CD4-positive, alpha-beta T cell treated with Interleukin-1 beta for 1 hour (primary cell): ENCODE measurements around the gene RAB12.
"Not testable (repeated sequence)": the region's sequence is repeated elsewhere in the genome, so short reads cannot be mapped to it uniquely, and the experiment has no call there.

ENCODE experiments used
- DNase-seq, 2 donors: peaks; one replicate each; pipeline ENCODE4 v3.0.0-alpha.2; 2020 to 2022

Gene RAB12

GRCh38 chr18:8611916-8612576 lies 2.8 kb downstream of the RAB12 start:
- DNase-seq = no peak

DNA sequence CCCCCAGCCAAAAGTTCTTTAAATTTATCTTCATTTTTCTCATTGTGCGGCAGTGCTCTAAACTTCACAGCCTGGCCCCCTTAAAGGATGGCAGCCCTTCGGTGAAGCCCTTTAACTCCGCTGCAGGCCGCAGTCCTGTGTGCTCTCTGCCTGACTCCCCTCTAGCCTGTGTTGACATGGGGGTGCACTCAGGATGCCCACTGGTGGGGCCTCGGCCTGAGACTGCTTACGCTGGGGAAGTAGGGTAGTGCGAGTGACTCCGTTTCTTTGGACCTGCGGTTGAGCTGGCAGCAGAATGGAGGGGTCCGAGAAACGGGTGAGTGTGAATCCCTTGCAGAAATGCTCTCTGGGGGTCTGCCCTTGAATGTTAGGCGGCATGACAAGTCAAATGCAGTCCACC lies 5.6 kb downstream of the RAB12 start:
- no peak for DNase-seq

DNA sequence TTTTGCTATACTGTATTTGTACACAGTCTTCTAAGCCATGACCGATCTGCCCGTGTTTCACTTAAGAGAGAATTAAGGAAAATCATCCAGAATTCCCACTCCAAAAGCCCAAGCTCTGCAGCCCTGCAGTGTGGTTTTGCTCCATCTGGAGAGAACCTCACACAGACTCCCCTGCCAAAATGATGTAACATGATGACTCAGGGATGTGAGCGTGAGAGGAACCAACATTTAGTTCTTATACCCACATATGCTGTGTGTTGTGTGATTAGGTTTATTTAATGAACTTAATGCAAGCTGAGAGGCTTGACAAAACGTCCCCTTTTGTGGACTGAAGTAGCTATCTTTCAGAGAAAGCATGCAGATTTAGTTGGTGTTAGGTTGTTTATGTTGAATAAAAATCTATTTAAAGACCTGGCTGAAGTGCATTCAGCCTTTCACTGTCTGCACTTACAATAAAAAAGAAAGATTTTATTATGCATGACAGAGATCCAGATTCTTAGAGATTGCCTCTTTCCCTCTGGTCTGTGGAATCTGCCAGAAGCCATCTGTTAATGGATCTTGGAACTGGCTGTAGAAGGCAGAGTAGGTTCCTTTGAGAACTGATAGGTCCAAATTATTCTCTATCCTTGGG lies 6.3 kb downstream of the RAB12 start:
- DNase-seq = no peak

DNA sequence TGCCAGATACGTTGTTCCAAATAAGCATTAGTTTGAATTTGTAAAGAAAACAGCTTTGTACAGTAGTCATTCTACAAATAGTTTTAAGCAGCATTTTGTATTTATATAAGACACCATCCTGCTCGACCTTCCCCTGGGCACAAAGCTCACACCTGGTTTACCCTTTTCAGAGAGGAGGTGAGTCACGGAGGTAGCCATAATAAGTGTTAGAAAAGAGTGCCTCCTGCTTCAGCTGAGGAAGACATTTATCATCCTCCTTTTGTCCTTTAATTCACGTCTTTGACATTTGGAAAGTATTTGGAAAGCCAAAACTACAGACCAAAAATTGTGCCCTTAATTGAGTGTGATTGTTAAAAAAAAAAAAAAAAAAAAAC lies 6.8 kb downstream of the RAB12 start:
- DNase-seq = no peak

- DNase-seq = no peak
These were observed 8.7 kb downstream of the RAB12 start for GRCh38 chr18:8617907-8618306.

DNA sequence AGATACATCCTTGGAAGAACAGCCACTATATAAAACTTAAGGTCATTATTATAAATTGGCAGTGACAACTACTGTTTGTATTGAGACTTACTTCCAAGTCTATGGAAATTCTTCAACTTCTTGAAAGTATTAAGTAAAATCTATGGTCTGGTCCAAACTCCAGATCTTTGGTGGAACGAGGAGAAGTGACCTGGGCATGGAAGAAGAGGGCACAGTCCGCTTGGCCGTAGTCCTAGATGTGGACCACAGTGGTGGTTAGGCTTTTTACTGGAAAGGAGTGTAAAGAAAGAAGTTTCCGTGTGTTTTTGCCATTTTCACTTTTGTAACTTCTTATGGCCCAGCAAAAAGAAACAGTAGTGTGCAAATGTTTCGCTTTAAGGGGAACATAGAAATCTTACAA lies 9.8 kb downstream of the RAB12 start:
- no peak for DNase-seq

DNA sequence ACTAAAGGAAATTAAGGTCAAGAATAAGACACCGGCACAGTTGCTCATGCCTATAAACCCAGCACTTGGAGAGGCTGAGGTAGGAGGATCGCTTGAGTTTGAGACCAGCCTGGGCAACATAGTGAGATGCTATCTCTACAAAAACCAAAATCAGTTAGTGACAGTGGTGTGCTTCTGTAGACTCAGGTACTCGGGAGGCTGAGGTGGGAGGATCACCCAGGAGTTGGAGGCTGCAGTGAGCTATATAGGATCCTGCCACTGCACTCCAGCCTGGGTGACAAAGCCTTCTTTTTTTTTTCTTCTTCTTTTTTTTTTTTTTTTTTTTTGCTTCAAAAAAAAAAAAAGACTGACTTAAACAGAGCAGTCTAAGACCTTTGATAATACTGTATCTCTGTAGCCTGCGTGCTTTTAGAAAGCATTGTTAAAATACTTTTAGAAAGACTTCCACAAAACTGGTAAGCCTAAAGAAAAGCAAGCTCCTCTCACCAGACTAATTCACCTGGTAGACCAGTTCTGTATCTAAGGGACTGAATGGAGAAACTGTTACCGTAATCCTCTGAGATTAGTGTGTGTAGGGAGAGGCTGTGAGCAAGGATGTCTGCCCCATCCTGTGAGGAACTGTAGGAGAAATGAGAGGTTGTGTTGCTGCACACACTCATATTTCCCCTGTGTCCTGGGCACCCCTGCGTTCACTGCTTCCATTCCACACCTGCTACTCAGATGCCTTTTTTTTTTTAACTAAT lies 10.8 kb downstream of the RAB12 start:
- no peak for DNase-seq

DNA sequence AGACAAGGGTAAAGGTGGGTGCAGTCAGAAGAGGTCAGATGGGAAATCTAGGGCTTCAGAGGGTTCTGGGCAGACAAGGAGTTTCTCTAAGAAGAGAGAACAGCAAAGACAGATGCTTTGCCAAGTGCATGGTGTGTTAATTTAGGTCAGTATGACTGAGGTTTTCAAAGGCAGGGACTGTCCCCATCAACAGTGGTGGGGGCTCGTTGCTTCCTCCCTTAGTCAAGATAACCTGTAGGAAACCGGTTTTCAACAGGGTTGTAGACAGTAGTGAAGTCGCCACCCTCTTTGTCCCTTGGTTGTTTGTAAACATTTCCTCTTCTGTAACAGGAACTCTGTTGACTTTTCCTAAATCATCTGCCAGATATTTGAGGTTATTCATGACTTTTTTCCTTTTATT lies 11.6 kb downstream of the RAB12 start:
- DNase-seq = no peak

GRCh38 chr18:8622625-8623024 lies 13.4 kb downstream of the RAB12 start:
- not testable (repeated sequence) for DNase-seq

GRCh38 chr18:8623549-8624106 lies 14.4 kb downstream of the RAB12 start:
- DNase-seq = peak; percentile 13 to 33

DNA sequence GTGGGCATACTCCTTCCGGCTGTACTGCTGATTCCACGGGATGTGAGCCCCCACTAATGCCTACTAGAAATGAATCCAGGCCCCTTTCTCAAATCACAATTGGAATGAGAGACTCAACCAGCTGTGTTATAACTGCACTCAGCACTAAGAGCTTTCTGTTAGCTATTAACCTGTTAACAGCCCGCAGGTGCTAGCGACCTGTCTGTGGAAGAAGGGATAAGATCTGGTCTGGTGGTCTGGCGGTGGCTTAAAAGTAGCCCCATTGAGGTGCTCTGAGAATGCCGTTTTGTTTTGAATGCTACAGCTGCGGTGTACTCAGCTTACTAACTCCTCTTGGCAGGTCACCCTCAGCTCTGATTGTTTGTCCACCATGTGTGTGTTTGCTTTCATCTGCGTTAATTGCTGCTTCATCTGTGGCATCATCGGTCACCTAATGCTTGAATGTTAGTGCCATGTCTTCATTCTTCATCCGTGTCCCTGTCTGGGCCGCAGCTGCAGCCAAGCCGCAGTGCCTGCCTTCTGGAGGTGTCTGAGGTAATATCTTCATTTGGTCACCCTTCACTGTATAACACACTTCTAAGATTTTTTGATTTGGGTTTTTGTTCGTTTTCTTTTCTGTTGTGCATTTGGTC lies 16.3 kb downstream of the RAB12 start:
- DNase-seq = no peak

DNA sequence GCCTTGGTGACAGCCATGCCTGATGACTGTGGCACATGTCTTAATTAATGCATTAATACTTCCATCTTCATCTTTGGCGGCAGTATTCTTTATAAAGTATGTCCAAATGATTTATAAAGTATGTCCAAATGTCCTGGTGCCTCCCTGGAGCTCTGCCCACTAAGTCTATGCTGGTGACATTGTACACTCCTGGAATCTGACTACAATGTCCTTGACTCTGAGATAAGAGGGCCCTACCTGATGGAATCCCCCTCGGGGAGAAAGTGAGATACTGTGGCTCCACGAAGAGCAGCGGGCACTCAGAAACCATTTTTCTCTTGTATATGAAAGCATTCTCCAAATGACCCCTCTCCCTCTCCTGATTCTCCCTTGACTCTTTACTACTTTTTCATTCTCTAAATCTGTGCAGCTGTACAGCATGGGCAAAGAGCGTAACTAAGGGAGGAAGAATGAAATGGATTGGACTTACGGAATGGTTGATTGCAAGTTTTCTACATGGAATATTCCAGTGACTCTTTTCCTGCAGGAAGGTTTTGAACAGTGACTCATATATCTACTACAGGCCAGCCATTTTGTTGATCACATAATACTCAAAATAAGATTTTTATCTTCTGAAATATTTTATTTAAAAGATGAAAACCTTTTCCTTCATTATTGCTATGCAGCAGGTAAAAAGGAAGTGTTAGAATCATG lies 17.3 kb downstream of the RAB12 start:
- no peak for DNase-seq

DNA sequence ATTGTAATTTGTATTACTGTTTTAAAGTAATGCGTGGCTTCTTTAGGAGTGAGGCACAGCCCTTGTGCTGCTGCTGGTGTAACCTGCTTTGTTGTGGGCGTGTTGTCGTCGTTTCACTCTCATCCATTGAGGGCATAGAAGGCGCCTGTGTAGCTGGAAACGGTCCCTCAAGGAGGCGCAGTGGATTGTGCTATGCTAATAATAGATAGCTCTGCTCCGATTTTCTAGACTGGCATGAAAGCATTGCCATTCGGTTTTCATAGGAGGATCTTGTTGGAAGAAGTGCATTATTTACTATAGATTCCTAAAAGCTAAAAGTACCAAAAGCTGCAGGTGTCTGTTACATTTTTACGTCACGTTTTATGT lies 17.9 kb downstream of the RAB12 start:
- DNase-seq = no peak

- no peak for DNase-seq
These were observed 18.3 kb downstream of the RAB12 start for GRCh38 chr18:8627540-8627939.

DNA sequence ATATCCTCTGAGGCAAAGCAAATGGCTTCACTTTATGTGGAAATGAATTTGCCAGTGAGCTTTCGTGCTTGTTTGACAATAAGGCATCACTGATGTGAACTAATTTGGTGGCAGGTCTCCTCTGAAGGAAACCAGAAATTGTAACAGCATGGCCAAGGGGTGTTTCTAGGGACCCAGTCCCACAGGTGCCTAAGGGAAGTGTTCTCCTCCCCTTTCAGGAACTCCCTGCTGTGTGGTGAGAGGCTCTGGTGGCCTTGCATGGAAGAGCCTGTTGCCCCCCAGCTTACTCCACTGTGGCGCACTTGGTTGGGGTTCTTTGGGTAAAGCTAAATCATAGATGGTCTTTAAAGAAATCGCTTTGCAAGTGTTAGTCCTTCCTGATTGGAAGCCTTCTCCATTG lies 20.4 kb downstream of the RAB12 start:
- DNase-seq = no peak

- DNase-seq = no peak
These were observed 21.3 kb downstream of the RAB12 start for GRCh38 chr18:8630546-8630945.

DNA sequence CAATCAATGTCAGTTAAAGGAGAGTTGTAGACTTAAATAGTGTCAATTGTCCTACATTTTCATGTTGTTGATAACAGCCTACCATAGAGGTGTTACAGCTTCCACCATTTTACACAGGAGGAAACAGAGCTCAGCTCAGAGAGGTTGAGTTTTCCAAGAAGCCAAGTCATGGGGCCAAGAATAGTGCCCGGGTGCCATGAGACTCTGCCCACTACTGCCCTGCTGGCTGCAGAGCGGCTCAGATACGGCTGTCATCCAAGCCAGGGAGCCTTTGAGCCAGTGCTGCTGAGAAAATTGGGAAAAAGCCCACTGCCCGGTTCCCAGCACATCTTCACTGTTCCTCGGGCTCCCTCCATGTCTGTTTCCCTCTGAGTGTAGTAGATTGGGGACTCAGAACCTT lies 22.0 kb downstream of the RAB12 start:
- no peak for DNase-seq

DNA sequence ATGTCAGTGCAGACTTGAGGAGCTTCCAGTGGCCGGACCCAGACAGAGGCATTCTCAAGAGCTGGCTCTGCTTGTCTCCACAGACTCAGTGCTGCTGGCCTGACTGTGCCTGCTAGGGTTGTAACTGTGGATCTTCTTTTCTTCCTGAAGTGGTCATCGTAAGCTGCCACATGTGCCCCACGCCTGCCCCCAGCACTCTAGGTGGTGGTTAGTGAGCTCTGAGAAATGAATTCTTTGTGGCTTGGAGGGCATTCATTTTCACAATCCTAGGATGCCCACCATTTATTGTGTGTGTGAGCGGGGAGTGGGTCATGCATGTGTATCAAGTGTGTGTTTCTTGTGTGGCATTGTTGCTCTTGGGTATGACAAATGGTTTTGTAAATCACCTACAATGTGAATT lies 23.1 kb downstream of the RAB12 start:
- no peak for DNase-seq

DNA sequence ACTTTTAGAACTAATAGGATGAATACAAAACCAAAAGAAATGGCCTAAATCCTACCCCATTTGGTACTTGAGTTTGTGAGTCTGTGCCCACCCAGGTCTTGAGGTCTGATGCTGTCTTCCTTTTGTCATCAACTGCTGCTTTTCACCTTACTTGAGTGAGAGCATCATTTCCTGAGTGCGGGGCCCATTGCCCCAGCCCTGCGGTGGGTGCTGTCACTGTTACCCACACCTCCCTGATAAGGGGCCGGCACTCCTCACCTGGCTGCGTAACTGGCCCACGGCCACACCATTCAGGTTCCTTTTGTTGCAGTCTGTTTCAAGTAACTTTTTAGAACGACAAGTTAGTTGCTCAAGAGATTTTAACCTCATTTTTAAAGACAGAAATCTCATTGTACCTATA lies 25.3 kb downstream of the RAB12 start:
- DNase-seq = no peak

DNA sequence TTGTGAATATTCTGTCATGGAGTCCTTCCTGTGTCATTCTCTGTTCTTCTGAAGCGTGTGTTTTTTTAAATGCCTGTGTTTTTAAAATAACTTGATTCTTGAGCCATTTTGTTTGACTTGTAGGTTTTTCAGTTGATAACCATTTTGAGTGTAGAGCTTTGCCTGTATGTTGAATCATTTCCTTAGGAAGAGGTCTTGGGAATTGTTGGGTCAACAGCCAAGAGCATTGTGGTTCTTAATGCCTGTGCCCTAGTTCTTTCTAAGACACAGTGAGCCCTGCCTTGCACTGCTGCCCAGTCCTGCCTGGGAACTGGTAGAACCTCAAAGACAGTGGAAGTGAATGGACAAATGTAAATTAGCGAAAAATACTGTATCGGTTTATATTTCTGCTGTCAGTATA lies 25.9 kb downstream of the RAB12 start:
- DNase-seq = no peak

DNA sequence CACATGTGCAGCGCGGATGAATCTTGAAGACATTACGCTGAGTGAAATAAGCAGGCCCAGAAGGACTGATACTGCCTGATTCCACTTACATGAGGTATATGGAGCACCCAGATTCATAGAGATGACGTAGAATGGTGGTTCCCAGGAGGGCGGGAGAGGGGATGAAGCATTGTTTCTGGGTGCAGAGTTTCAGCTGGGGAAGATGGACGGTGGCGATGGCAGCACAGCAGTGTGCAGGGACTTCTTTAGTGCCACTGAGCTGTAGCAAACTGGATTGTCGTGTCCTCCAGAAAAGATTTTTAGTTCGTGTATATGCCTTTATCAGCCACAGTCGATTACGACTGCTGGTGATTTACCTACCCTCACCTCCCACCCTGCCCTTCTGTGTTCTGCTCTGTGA lies 30.5 kb downstream of the RAB12 start:
- no peak for DNase-seq

DNA sequence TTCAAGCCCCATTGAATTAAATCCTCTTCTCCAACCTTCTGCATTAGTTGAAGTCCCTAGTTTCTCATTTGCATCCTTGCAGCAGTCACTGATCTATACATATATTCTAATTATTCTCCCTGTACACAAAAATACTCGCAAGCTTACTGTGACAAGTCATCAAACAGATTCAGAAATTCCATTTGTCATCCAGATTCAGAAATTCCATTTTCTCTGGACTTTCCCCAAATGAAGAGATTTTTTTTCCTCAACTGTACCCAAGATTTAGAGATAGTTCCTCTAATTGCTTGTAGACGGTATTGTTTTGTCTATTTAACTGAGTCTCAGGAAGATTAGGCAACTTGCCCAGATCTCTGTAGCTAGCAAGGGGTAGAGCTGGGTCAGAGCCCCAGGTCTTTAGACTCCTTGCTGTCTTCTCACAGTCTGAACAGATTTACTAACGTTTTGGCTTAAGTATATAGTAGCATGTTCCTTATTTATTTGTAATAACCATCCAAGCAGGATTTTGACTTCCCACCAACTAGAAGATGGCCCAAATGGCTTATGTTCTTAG lies 34.2 kb downstream of the RAB12 start:
- no peak for DNase-seq

- DNase-seq = not testable (repeated sequence)
These were observed 38.1 kb downstream of the RAB12 start for GRCh38 chr18:8647359-8647758.
